Breast epithelium (tissue), 3 donors: Measurements from ENCODE around the gene TOGARAM2.

Source experiments
- POLR2A ChIP-seq: fragments of 450-650 bp; IDR thresholded peaks from one replicate; pipeline ENCODE4 v1.6.1; 2016; ENCODE audit warnings: antibody characterized with exemption, mild to moderate bottlenecking, moderate library complexity
- POLR2AphosphoS5 ChIP-seq, 3 donors: sonication (generic); formaldehyde crosslinking; IDR thresholded peaks; one replicate each; pipeline ENCODE4 v1.6.1; 2017; ENCODE audit warnings: antibody characterized with exemption in 3 of 3
- TF ChIP-seq, protein P1 (sequence below), 3 donors: fragments of 450-650 bp; IDR thresholded peaks; one replicate each; pipeline ENCODE4 v1.5.1; 2016 to 2017; ENCODE audit warnings: antibody characterized with exemption in 3 of 3, mild to moderate bottlenecking in 3 of 3, moderate library complexity in 3 of 3

DNA sequence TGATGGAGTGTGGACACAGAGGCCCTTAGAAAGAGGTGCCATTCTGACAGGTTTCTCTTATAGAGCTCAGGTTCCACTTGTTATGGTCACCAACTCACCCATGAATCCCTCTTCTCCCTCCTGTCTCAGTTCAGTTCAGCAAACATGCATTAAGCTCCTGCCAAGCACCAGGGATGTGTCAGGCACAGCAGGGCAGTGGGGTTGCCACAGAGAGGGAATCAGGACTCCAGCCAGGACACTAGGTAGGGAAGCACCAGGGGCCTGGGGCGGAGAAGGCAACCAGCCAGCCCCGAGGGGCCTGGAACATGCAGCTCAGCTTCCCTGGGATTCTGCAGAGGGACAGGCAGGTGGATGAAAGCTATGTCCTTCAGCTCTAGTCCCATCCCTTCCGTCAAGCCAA is 44.6 kb downstream of the TOGARAM2 start:
- TF ChIP-seq POLR2A (no peak), POLR2AphosphoS5 (IDR thresholded peaks at IDR 0.05) (no peak)
- TF ChIP-seq, protein P1, sequence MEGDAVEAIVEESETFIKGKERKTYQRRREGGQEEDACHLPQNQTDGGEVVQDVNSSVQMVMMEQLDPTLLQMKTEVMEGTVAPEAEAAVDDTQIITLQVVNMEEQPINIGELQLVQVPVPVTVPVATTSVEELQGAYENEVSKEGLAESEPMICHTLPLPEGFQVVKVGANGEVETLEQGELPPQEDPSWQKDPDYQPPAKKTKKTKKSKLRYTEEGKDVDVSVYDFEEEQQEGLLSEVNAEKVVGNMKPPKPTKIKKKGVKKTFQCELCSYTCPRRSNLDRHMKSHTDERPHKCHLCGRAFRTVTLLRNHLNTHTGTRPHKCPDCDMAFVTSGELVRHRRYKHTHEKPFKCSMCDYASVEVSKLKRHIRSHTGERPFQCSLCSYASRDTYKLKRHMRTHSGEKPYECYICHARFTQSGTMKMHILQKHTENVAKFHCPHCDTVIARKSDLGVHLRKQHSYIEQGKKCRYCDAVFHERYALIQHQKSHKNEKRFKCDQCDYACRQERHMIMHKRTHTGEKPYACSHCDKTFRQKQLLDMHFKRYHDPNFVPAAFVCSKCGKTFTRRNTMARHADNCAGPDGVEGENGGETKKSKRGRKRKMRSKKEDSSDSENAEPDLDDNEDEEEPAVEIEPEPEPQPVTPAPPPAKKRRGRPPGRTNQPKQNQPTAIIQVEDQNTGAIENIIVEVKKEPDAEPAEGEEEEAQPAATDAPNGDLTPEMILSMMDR (IDR thresholded peaks at IDR 0.05): no peak
